Neural cell (in vitro differentiated cells): ENCODE results near the gene REEP6.

Experiments
- EZH2 ChIP-seq: fragments of 200-600, 300-800 bp; shearing (Covaris generic), sonication (generic); IDR thresholded peaks from 2 replicates; pipeline ENCODE4 v1.6.1; 2014; ENCODE audit warnings: antibody characterized with exemption, low read length, borderline replicate concordance, mild to moderate bottlenecking; ENCODE audit not compliant: insufficient read depth, poor library complexity, severe bottlenecking
- TAF1 ChIP-seq: IDR thresholded peaks from 2 replicates; pipeline ENCODE4 v1.6.1; 2012; ENCODE audit warnings: low read depth
- TF ChIP-seq, protein P1 (sequence below): fragments of 450-650 bp; IDR thresholded peaks from 2 replicates; pipeline ENCODE4 v1.5.1; 2014; ENCODE audit warnings: antibody characterized with exemption, mild to moderate bottlenecking, moderate library complexity; ENCODE audit not compliant: poor library complexity, severe bottlenecking
- TF ChIP-seq, protein P2 (sequence below): IDR thresholded peaks from 2 replicates; pipeline ENCODE4 v1.6.1; 2012; ENCODE audit warnings: borderline replicate concordance

DNA sequence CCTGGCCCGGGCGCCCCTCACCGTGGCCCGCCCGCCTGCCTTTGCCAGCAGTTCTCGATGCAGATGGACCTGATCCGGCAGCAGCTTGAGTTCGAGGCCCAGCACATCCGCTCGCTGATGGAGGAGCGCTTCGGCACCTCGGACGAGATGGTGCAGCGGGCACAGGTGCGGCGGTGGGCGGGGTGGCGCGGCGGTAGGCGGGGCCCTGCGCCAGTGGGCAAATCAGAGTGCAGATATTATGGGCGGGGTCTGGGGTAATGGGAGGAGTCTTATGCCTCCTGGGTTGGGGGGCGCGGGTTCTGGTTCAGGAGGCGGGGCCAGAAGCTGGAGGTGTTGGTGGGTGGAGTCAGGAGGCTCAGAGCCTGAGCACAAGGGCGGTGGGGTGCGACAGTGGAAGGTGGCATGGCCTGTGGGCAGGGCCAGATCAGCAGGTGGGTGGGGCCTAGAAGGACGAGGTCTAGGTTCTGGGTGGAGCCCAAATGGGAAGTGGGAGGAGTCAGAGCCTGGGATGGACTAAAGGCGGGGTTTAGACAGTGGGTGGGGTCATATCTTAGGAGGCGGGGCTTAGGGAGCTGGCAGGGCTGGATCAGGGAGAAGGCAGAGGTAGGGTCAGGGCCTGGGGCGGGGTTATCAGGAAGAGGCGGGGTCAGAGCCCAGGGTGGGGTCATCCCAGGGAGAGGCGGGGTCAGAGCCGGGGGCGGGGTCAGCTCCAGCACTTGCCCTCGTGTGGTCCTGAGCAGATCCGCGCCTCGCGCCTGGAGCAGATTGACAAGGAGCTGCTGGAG is 35.5 kb upstream of the REEP6 start:
- no peak for TF ChIP-seq EZH2
- TF ChIP-seq, protein P1, sequence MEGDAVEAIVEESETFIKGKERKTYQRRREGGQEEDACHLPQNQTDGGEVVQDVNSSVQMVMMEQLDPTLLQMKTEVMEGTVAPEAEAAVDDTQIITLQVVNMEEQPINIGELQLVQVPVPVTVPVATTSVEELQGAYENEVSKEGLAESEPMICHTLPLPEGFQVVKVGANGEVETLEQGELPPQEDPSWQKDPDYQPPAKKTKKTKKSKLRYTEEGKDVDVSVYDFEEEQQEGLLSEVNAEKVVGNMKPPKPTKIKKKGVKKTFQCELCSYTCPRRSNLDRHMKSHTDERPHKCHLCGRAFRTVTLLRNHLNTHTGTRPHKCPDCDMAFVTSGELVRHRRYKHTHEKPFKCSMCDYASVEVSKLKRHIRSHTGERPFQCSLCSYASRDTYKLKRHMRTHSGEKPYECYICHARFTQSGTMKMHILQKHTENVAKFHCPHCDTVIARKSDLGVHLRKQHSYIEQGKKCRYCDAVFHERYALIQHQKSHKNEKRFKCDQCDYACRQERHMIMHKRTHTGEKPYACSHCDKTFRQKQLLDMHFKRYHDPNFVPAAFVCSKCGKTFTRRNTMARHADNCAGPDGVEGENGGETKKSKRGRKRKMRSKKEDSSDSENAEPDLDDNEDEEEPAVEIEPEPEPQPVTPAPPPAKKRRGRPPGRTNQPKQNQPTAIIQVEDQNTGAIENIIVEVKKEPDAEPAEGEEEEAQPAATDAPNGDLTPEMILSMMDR = no peak
- TF ChIP-seq, protein P2, sequence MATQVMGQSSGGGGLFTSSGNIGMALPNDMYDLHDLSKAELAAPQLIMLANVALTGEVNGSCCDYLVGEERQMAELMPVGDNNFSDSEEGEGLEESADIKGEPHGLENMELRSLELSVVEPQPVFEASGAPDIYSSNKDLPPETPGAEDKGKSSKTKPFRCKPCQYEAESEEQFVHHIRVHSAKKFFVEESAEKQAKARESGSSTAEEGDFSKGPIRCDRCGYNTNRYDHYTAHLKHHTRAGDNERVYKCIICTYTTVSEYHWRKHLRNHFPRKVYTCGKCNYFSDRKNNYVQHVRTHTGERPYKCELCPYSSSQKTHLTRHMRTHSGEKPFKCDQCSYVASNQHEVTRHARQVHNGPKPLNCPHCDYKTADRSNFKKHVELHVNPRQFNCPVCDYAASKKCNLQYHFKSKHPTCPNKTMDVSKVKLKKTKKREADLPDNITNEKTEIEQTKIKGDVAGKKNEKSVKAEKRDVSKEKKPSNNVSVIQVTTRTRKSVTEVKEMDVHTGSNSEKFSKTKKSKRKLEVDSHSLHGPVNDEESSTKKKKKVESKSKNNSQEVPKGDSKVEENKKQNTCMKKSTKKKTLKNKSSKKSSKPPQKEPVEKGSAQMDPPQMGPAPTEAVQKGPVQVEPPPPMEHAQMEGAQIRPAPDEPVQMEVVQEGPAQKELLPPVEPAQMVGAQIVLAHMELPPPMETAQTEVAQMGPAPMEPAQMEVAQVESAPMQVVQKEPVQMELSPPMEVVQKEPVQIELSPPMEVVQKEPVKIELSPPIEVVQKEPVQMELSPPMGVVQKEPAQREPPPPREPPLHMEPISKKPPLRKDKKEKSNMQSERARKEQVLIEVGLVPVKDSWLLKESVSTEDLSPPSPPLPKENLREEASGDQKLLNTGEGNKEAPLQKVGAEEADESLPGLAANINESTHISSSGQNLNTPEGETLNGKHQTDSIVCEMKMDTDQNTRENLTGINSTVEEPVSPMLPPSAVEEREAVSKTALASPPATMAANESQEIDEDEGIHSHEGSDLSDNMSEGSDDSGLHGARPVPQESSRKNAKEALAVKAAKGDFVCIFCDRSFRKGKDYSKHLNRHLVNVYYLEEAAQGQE = no peak
- TF ChIP-seq TAF1 = no peak
